Astrocyte of the cerebellum (primary cell): ENCODE results near the gene NOTCH1.

Experiments used
- DNase-seq: peaks from one replicate; pipeline ENCODE4 v3.0.0-alpha.2; 2011; ENCODE audit warnings: low read depth
- H3K4me3 ChIP-seq: 2 replicates; pipeline ENCODE4 v1.5.1; 2011; ENCODE audit warnings: mild to moderate bottlenecking, low read depth, low read length, moderate library complexity
- in situ Hi-C: cut with HindIII; loops from 2 replicates; pipeline ENCODE4 v1.10.0; 2017; ENCODE audit warnings: low sequenced_read_pairs
- TF ChIP-seq, protein P1 (sequence below): IDR thresholded peaks from 2 replicates; pipeline ENCODE4 v1.5.1; 2012; ENCODE audit warnings: low read length, low read depth, moderate library complexity, mild to moderate bottlenecking; ENCODE audit errors: missing control alignments

NOTCH1 gene

GRCh38 chr9:136506425-136506824, 39.4 kb downstream of the NOTCH1 start:
- in situ Hi-C loops = no loop called here
- no peak for DNase-seq
- TF ChIP-seq, protein P1, sequence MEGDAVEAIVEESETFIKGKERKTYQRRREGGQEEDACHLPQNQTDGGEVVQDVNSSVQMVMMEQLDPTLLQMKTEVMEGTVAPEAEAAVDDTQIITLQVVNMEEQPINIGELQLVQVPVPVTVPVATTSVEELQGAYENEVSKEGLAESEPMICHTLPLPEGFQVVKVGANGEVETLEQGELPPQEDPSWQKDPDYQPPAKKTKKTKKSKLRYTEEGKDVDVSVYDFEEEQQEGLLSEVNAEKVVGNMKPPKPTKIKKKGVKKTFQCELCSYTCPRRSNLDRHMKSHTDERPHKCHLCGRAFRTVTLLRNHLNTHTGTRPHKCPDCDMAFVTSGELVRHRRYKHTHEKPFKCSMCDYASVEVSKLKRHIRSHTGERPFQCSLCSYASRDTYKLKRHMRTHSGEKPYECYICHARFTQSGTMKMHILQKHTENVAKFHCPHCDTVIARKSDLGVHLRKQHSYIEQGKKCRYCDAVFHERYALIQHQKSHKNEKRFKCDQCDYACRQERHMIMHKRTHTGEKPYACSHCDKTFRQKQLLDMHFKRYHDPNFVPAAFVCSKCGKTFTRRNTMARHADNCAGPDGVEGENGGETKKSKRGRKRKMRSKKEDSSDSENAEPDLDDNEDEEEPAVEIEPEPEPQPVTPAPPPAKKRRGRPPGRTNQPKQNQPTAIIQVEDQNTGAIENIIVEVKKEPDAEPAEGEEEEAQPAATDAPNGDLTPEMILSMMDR = no peak
- H3K4me3 ChIP-seq = no peak overlapping the region

DNA sequence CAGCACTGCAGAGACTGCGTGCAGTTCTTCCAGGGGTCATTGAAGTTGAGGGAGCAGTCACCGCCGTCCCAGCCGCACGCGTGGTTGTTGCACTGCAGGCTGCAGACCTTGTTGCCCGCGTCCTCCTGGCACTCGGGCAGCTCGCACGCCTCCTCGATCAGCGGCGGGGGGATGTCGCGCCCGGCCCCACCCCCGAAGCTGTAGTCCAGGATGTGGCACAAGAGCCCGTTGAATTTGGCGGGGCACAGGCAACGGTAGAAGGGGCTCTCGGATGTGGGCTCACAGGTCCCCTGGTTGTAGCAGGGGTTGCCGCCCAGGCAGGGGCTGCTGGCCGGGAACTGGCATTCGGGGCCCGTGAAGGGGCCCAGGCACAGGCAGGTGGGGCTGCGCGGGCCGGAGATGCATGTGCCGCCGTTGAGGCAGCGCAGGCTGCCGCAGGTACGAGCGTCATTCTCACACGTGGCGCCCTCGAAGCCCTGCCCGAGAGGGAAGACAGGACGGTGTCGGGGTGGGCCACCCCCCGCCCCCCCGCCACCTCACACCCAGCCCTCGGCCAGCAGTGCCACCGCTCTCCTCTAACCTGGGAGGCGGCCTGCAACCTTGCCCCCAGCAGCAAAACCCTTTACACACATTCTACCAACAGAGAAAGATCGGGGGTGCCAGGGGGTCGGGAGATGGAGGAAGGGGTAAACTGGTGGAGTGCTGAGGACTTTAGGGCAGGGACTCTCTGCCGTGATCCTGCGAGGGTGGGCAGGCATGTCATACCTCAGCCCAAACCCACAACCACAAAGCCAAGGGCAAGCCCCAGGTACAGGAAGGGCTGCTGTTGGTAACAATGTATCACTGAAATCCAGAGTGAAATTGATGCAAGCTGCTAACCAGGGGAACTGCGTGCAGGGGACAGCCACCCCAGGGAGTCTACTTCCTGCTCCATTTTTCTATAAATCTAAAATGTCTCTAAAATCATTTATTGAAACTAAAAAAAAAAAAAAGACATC, 40.1 kb downstream of the NOTCH1 start:
- no peak overlapping the region for H3K4me3 ChIP-seq
- in situ Hi-C loops = no loop called here
- TF ChIP-seq, protein P1 = no peak
- DNase-seq = no peak

DNA sequence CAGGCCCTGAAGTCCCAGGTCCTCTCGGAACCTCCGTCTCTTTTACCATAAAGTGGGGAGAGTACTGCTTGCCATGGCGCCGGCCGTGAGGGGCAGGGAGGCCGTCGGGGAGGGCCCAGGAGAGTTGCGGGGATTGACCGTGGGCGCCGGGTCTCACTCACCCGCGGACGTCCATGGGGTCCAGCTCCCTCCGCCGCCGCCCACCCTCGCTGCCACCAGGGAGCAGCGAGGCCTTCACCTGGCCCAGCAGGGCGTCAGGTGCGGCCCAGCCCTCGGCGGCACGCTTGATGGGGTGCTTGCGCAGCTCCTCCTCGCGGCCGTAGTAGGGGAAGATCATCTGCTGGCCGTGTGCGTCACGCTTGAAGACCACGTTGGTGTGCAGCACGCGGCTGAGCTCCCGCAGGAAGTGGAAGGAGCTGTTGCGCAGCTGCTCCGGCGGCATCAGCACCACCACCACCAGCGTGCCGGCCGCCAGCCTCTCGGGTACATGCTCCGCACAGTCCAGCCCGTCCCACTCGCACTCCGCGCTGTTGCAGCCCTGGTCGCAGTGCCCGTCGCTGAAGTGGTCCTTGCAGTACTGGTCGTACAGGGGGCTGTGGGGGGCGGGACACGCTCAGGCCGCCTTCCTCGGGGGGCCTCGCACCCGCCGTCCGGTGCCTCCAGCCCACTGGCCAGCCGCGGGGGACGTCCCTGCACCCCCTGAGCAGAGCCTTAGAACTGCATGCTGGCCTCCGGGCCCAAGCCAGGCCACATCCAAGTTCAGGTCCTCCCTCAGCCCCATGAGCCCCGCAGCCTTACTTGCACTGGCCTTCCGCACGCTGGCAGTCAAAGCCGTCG, 41.1 kb downstream of the NOTCH1 start:
- no peak overlapping the region for H3K4me3 ChIP-seq
- TF ChIP-seq, protein P1 = no peak
- no peak for DNase-seq
- in situ Hi-C loops = no loop called here

GRCh38 chr9:136502940-136503550, 42.8 kb downstream of the NOTCH1 start:
- DNase-seq = no peak
- in situ Hi-C loops = no loop called here
- TF ChIP-seq, protein P1 = peak; percentile 9
- no peak overlapping the region for H3K4me3 ChIP-seq

- H3K4me3 ChIP-seq = no peak overlapping the region
- in situ Hi-C loops = no loop called here
- DNase-seq = no peak
- TF ChIP-seq, protein P1 = no peak
These were observed 43.7 kb downstream of the NOTCH1 start for GRCh38 chr9:136502196-136502595.

DNA sequence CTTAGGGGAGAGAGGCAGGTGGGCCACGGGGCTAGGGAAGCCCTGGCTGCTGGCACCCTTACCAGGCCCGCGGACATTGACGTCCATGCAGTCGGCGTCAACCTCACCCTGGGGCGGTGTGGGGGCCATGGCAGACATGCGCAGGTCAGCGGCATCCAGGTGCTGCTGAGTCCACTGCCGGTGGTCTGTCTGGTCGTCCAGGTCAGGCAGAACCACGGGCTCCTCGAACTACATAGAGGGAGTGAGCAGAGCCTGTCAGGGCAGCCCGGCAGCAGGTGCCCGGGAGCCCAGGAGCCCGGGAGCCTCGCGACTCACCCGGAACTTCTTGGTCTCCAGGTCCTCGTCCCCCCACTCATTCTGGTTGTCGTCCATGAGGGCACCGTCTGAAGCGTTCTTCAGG, 44.2 kb downstream of the NOTCH1 start:
- TF ChIP-seq, protein P1 = no peak
- in situ Hi-C loops = no loop called here
- H3K4me3 ChIP-seq = no peak overlapping the region
- no peak for DNase-seq
